ENCODE data around the gene SH2D3C. TPM values are rescaled to one million over a fixed set of nuclear protein-coding genes. Genes with fewer than 3 reads are reported as not detected.

Gene SH2D3C
- total RNA-seq, 4 donors from 2014 or later, result 1.4 to 22.3 (median 4.1) TPM

- Histone ChIP-seq H3K36me3 (no peaks in the 10 kb centered on the region), H3K27ac (no peak overlapping the region), H3K27me3 (no peaks in the 10 kb centered on the region), H3K4me1 (peaks cover 0 to 15% (median 8%) of the 10 kb centered on the region in 4 donors), H3K4me3 (no peak overlapping the region), H3K9me3 (no peaks in the 10 kb centered on the region)
- TF ChIP-seq POLR2A (IDR thresholded peaks at IDR 0.05) (no peak), CTCF (IDR thresholded peaks at IDR 0.05) (no peak)
- no peak for DNase-seq
These were observed 65.6 kb downstream of the SH2D3C start for GRCh38 chr9:127712867-127713266.

DNA sequence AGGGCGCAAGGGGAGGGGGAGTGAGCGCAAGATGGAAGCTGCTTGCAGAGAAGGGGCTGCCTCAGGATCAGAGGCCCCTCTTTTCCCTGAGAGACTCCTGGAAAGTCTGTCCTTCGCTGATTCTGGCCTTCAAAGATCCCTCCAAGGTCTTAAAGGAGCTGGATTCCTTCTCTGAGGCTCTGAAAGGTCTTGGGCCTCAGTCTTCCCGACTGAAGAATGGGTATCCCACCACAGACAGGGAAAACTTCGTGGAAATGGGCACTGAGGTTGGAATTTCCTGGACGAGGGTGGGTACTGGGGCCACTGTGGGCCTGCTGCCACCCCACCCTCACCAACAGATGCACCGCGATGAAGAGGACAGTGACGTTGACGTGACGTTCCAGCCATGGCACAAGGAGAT, 66.1 kb downstream of the SH2D3C start:
- no peak overlapping the region for H3K4me3 ChIP-seq
- no peaks in the 10 kb centered on the region for H3K27me3 ChIP-seq
- TF ChIP-seq CTCF (IDR thresholded peaks at IDR 0.05) (no peak), POLR2A (IDR thresholded peaks at IDR 0.05) (no peak)
- H3K27ac ChIP-seq, result no peak overlapping the region
- H3K9me3 ChIP-seq, result no peaks in the 10 kb centered on the region
- H3K4me1 ChIP-seq, result peaks cover 0 to 15% (median 8%) of the 10 kb centered on the region in 4 donors
- H3K36me3 ChIP-seq, result no peaks in the 10 kb centered on the region
- no peak for DNase-seq

GRCh38 chr9:127711831-127712274, 66.6 kb downstream of the SH2D3C start:
- Histone ChIP-seq H3K4me1 (peaks cover 0 to 15% (median 8%) of the 10 kb centered on the region in 4 donors), H3K9me3 (no peaks in the 10 kb centered on the region), H3K27me3 (no peaks in the 10 kb centered on the region), H3K27ac (no peak overlapping the region), H3K36me3 (no peaks in the 10 kb centered on the region), H3K4me3 (no peak overlapping the region)
- TF ChIP-seq POLR2A (IDR thresholded peaks at IDR 0.05) (no peak), CTCF (IDR thresholded peaks at IDR 0.05) (no peak)
- no peak for DNase-seq

DNA sequence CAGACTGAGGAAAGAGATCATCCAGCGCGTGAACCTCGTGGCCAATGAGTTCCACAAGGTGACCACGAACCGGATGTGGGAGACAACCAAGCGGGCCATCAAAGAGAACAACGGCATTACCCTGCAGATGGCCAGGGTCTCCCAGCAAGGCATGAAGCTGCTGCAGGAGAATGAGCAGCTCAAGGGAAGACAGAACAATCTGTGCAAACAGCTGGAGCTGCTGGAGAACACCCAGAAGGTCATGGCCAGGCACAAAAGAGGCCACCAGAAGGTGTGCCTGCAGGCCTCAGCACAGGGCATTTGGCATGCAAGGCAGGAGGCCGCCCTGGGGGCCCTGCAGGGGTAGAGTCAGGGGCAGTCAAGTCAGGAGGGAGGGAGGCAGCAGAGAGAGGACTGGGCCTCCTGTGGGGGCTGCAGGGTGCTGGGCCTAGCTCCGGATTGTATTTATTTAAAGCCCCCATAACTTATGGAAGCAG, 67.2 kb downstream of the SH2D3C start:
- Histone ChIP-seq H3K27ac (no peak overlapping the region), H3K4me1 (peaks cover 0 to 13% (median 8%) of the 10 kb centered on the region in 4 donors), H3K27me3 (no peaks in the 10 kb centered on the region), H3K4me3 (no peak overlapping the region), H3K36me3 (no peaks in the 10 kb centered on the region), H3K9me3 (no peaks in the 10 kb centered on the region)
- no peak for DNase-seq
- no peak for TF ChIP-seq CTCF (IDR thresholded peaks at IDR 0.05)
- no peak for TF ChIP-seq POLR2A (IDR thresholded peaks at IDR 0.05)

DNA sequence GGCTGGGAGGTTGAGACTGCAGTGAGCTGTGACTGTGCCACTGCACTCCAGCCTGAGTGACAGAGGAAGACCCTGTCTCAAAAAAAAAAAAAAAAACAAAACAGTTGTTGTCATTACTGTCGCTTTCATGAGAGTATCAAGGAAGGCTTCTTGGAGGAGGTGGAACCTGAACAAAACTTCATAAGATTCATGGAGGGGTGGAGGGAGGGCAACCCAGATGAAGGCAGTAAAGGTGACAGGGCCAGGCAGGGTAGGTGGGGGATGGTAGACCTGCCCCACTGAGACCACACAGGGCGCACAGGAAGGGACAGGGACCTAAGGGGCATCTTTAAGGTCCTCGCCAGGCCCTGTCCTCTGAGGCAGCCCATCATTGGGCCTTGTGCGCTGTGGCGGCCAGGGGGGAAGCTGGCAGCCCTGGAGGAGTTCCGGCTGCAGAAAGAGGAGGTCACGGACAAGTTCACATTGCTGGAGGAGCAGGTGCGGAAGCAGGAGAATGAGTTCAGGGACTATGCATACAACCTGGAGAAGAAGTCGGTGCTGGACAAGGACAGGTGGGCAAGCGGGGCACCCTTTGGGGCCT, 68.2 kb downstream of the SH2D3C start:
- Histone ChIP-seq H3K27me3 (no peaks in the 10 kb centered on the region), H3K27ac (no peak overlapping the region), H3K9me3 (no peaks in the 10 kb centered on the region), H3K36me3 (no peaks in the 10 kb centered on the region), H3K4me1 (peaks cover 0 to 12% (median 5%) of the 10 kb centered on the region in 4 donors), H3K4me3 (no peak overlapping the region)
- no peak for TF ChIP-seq POLR2A (IDR thresholded peaks at IDR 0.05)
- no peak for TF ChIP-seq CTCF (IDR thresholded peaks at IDR 0.05)
- no peak for DNase-seq

Measured in Peyer's patch (tissue), 4 donors.